HG03439 (cell line): ENCODE measurements around the gene ARID1A.

Experiments
- ATAC-seq: cut with Tn5 transposase; IDR thresholded peaks from one replicate; pipeline ENCODE4 v1.9.1; 2021; ENCODE audit warnings: mild to moderate bottlenecking, moderate library complexity; ENCODE audit not compliant: unreplicated experiment

The ARID1A gene

GRCh38 chr1:26758358-26758757 lies 62.5 kb downstream of the ARID1A start:
- no peak for ATAC-seq

GRCh38 chr1:26759531-26759930 lies 63.7 kb downstream of the ARID1A start:
- ATAC-seq: no peak

- no peak for ATAC-seq
These were observed 65.4 kb downstream of the ARID1A start for GRCh38 chr1:26761217-26761616.

GRCh38 chr1:26767714-26768113 lies 71.9 kb downstream of the ARID1A start:
- no peak for ATAC-seq

GRCh38 chr1:26768755-26769154 lies 72.9 kb downstream of the ARID1A start:
- ATAC-seq: no peak

GRCh38 chr1:26771285-26771642 lies 75.4 kb downstream of the ARID1A start:
- no peak for ATAC-seq

- ATAC-seq: no peak
These were observed 76.0 kb downstream of the ARID1A start for GRCh38 chr1:26771643-26772321.

GRCh38 chr1:26772687-26773086 lies 76.9 kb downstream of the ARID1A start:
- ATAC-seq: no peak

- ATAC-seq: no peak
These were observed 78.6 kb downstream of the ARID1A start for GRCh38 chr1:26774462-26774861.

- no peak for ATAC-seq
These were observed 79.9 kb downstream of the ARID1A start for GRCh38 chr1:26775666-26776065.

GRCh38 chr1:26779098-26779668 lies 83.4 kb downstream of the ARID1A start:
- no peak for ATAC-seq

- no peak for ATAC-seq
These were observed 84.6 kb downstream of the ARID1A start for GRCh38 chr1:26780344-26780957.

- ATAC-seq: no peak
These were observed 85.5 kb downstream of the ARID1A start for GRCh38 chr1:26781206-26781825.

- no peak for ATAC-seq
These were observed 86.9 kb downstream of the ARID1A start for GRCh38 chr1:26782521-26783212.

- ATAC-seq: no peak
These were observed 87.8 kb downstream of the ARID1A start for GRCh38 chr1:26783646-26784022.

GRCh38 chr1:26784023-26784871 lies 88.4 kb downstream of the ARID1A start:
- ATAC-seq: no peak

- ATAC-seq: no peak
These were observed 89.1 kb downstream of the ARID1A start for GRCh38 chr1:26784886-26785285.

- no peak for ATAC-seq
These were observed 90.0 kb downstream of the ARID1A start for GRCh38 chr1:26785611-26786436.

- ATAC-seq: no peak
These were observed 90.9 kb downstream of the ARID1A start for GRCh38 chr1:26786437-26787380.
